Measurements from ENCODE around the gene GGCX.

- no peak for TF ChIP-seq EZH2phosphoT487 (conservative IDR thresholded peaks at IDR 0.05; ENCODE audit: low read length)
- TF ChIP-seq, protein P1, sequence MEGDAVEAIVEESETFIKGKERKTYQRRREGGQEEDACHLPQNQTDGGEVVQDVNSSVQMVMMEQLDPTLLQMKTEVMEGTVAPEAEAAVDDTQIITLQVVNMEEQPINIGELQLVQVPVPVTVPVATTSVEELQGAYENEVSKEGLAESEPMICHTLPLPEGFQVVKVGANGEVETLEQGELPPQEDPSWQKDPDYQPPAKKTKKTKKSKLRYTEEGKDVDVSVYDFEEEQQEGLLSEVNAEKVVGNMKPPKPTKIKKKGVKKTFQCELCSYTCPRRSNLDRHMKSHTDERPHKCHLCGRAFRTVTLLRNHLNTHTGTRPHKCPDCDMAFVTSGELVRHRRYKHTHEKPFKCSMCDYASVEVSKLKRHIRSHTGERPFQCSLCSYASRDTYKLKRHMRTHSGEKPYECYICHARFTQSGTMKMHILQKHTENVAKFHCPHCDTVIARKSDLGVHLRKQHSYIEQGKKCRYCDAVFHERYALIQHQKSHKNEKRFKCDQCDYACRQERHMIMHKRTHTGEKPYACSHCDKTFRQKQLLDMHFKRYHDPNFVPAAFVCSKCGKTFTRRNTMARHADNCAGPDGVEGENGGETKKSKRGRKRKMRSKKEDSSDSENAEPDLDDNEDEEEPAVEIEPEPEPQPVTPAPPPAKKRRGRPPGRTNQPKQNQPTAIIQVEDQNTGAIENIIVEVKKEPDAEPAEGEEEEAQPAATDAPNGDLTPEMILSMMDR (IDR thresholded peaks at IDR 0.05; ENCODE audit: insufficient read depth, low read length, poor library complexity, severe bottlenecking) = no peak
Measured at GRCh38 chr2:85506768-85507181, 54.5 kb downstream of the GGCX start.

All from SU-DHL-6 (cell line).